Activated T-cell treated with anti-CD3 and anti-CD28 coated beads, Interleukin-2, amount 50 U/mL, for 4 hours (primary cell): ENCODE data around the gene CEP170. TPM values are rescaled to one million over a fixed set of nuclear protein-coding genes. Genes with fewer than 3 reads are reported as not detected.

Experiments
- ATAC-seq, 2 donors: fragments of 200-7000 bp; cut with Tn5 transposase; one replicate each; pipeline ENCODE4 v1.10.0; 2021
- DNase-seq: peaks from one replicate; pipeline ENCODE4 v3.0.0-alpha.2; 2020
- H3K27me3 Mint-ChIP-seq: one replicate; pipeline ENCODE4 v1.8.0; 2021; ENCODE audit warnings: low read depth, mixed read lengths
- H3K36me3 Mint-ChIP-seq: one replicate; pipeline ENCODE4 v1.8.0; 2022; ENCODE audit warnings: mixed read lengths; ENCODE audit not compliant: insufficient read depth
- H3K4me1 Mint-ChIP-seq: one replicate; pipeline ENCODE4 v1.8.0; 2021; ENCODE audit warnings: low read depth, mixed read lengths
- H3K4me3 Mint-ChIP-seq: one replicate; pipeline ENCODE4 v1.8.0; 2021; ENCODE audit warnings: mild to moderate bottlenecking, moderate library complexity, mixed read lengths
- H3K9me3 Mint-ChIP-seq: one replicate; pipeline ENCODE4 v1.8.0; 2021; ENCODE audit warnings: mixed read lengths
- total RNA-seq, 3 donors: library from RNA; stranded (reverse); gene quantifications; one replicate each; pipeline ENCODE4 v1.2.1, GENCODE V29; 2021

CEP170 gene
- total RNA-seq, 3 donors from 2014 or later: 48.7 to 56.9 (median 54.9) TPM

DNA sequence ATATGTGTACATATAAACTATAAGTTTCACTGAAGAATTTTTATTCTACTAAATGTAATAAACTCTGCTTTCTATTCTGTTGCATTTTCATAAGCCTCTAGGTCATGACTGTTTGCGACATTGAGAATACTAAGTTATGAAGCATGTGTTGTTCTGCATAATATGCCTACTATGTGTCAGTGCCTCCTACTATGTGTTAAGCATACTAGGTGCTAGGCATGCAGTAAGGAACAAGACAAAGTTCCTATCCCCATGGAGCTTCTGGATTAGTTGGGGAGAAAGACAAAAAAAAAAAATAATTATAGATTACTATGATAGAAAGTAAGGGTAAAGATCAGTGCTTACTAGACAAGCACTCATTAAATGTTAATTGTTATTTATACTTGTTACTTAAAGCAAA lies 2.1 kb upstream of the CEP170 start:
- DNase-seq (no peak), ATAC-seq (no peak)
- Mint-ChIP-seq H3K9me3 (no peaks in the 10 kb centered on the region), H3K36me3 (peaks cover 8% of the 10 kb centered on the region), H3K4me3 (peak overlapping the region; percentile 97), H3K27me3 (no peaks in the 10 kb centered on the region), H3K4me1 (peaks cover 31% of the 10 kb centered on the region)

GRCh38 chr1:243256590-243256989 lies 1.5 kb upstream of the CEP170 start:
- DNase-seq (no peak), ATAC-seq (no peak)
- no peaks in the 10 kb centered on the region for H3K9me3 Mint-ChIP-seq
- no peaks in the 10 kb centered on the region for H3K27me3 Mint-ChIP-seq
- H3K36me3 Mint-ChIP-seq: peaks cover 8% of the 10 kb centered on the region
- H3K4me3 Mint-ChIP-seq: peak overlapping the region; percentile 97
- peaks cover 36% of the 10 kb centered on the region for H3K4me1 Mint-ChIP-seq

GRCh38 chr1:243255791-243256512 lies 871 bp upstream of the CEP170 start, which contains the start of gene SDCCAG8:
SDCCAG8 (plus strand) TSS chr1:243256041; CDS start chr1:243256174, 133 bp downstream.
- Mint-ChIP-seq H3K27me3 (no peaks in the 10 kb centered on the region), H3K4me1 (peaks cover 38% of the 10 kb centered on the region), H3K4me3 (peak within 1 kb of the TSS; percentile 97), H3K36me3 (peaks cover 5% of the 10 kb centered on the region), H3K9me3 (no peaks in the 10 kb centered on the region)
- ATAC-seq (peak; percentile 78 to 80), DNase-seq (peak; percentile 87)

DNA sequence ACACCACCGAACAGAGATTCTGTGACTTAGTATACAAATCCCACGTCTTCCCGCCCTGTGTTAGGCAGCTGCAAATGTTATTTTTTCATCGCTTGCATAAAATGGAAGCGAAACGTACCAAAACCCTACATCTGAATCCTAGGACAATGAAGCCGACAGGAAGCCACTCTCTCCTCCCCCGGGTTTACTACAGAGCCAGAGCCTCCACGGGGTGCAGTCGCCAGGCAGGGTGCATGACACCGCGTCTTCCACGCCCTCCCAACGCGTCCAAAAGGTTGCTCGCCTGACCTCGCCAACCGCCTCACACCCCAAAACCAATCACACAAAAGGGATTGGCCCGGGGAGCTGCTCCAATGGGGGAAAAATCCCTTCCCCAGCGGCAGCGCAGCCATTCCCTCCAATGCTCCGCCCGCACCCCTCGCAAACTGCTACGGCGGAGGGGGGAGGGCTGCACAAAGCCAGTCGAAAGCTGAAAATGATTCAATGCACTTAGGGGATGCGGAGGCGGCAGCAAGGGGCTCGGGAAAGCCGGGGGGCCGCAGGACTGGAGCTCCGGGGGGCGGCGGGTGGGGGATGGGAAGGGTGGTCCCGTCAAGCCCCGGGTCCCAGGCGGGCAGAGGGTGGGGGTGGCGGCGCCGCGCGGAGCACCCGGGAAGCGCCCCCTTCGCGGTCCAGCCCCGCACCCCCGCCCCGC lies 701 bp downstream of the CEP170 start:
- ATAC-seq (peak; percentile 26 to 35), DNase-seq (peak; percentile 42)
- Mint-ChIP-seq H3K36me3 (no peaks in the 10 kb centered on the region), H3K27me3 (no peaks in the 10 kb centered on the region), H3K4me1 (peaks cover 41% of the 10 kb centered on the region), H3K9me3 (no peaks in the 10 kb centered on the region), H3K4me3 (peak overlapping the region; percentile 98)

DNA sequence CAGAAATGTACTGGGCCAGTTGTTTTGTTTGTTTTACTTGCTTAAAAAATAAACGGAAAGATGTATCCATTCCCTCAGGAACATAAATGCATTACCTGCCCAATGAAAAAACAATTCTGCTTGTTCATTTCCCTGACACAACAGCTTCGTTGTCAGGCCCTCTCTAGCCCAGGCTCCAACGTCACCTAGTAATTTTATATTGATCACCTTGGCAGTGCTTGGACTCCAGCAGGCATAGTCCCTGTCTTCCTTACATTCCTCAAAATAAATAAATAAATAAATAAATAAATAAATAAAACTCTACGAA lies 1.2 kb downstream of the CEP170 start:
- H3K27me3 Mint-ChIP-seq: no peaks in the 10 kb centered on the region
- no peaks in the 10 kb centered on the region for H3K36me3 Mint-ChIP-seq
- no peaks in the 10 kb centered on the region for H3K9me3 Mint-ChIP-seq
- peaks cover 41% of the 10 kb centered on the region for H3K4me1 Mint-ChIP-seq
- ATAC-seq: no peak
- peak overlapping the region; percentile 98 for H3K4me3 Mint-ChIP-seq
- no peak for DNase-seq

GRCh38 chr1:243253211-243253925 lies 1.7 kb downstream of the CEP170 start:
- no peaks in the 10 kb centered on the region for H3K27me3 Mint-ChIP-seq
- no peak for DNase-seq
- no peaks in the 10 kb centered on the region for H3K36me3 Mint-ChIP-seq
- no peak for ATAC-seq
- H3K9me3 Mint-ChIP-seq: no peaks in the 10 kb centered on the region
- H3K4me3 Mint-ChIP-seq: peak overlapping the region; percentile 98
- H3K4me1 Mint-ChIP-seq: peaks cover 44% of the 10 kb centered on the region

DNA sequence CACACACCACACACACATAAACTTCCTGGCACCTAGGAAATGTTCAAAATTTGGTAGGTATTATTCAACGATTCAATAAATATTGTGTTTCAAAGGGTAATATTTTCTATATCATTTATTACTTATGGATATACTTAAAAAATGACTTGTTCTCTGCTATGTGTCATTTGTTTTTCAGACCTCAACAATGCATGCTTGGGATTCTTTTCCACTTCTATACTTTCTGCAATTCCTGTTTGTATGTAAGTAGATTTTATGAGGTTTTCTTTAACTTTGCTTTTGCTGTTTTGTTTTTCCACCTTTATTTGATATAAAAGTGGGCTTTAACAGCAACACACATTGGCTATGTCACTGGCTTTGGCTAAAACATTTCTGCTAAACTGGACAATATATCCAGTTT lies 3.5 kb downstream of the CEP170 start:
- H3K36me3 Mint-ChIP-seq: no peaks in the 10 kb centered on the region
- ATAC-seq (no peak), DNase-seq (no peak)
- H3K27me3 Mint-ChIP-seq: no peaks in the 10 kb centered on the region
- H3K4me1 Mint-ChIP-seq: peaks cover 47% of the 10 kb centered on the region
- H3K9me3 Mint-ChIP-seq: no peaks in the 10 kb centered on the region
- no peak overlapping the region for H3K4me3 Mint-ChIP-seq

GRCh38 chr1:243250102-243250501 lies 5.0 kb downstream of the CEP170 start:
- no peaks in the 10 kb centered on the region for H3K9me3 Mint-ChIP-seq
- H3K27me3 Mint-ChIP-seq: no peaks in the 10 kb centered on the region
- H3K4me1 Mint-ChIP-seq: peaks cover 42% of the 10 kb centered on the region
- H3K36me3 Mint-ChIP-seq: no peaks in the 10 kb centered on the region
- no peak for DNase-seq
- no peak overlapping the region for H3K4me3 Mint-ChIP-seq
- ATAC-seq: no peak

- no peaks in the 10 kb centered on the region for H3K9me3 Mint-ChIP-seq
- ATAC-seq (no peak), DNase-seq (no peak)
- H3K27me3 Mint-ChIP-seq: no peaks in the 10 kb centered on the region
- H3K4me1 Mint-ChIP-seq: peaks cover 40% of the 10 kb centered on the region
- no peak overlapping the region for H3K4me3 Mint-ChIP-seq
- no peaks in the 10 kb centered on the region for H3K36me3 Mint-ChIP-seq
These were observed 5.9 kb downstream of the CEP170 start for GRCh38 chr1:243249214-243249613.

DNA sequence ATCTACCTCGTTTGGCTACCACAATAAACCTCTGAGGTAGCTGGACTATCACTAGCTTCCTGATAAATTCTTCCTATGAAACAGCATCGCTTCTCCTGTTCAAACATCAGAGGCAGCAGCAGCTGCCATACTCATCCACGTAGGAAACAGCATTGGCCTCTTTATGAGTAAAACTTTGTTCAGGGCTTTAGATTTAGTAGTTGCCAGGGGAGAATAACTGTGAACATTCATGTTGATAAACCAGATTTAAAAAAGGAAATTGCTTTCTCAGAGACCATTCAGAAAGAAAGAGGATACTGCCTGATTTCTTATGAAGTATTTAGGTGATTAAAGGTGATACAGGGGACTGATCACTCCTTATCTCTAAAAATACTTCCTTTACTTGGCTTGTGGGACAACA lies 7.2 kb downstream of the CEP170 start:
- Mint-ChIP-seq H3K27me3 (no peaks in the 10 kb centered on the region), H3K36me3 (no peaks in the 10 kb centered on the region), H3K4me3 (no peak overlapping the region), H3K9me3 (no peaks in the 10 kb centered on the region), H3K4me1 (peaks cover 30% of the 10 kb centered on the region)
- DNase-seq (no peak), ATAC-seq (no peak)

GRCh38 chr1:243246916-243247315 lies 8.2 kb downstream of the CEP170 start:
- no peak for DNase-seq
- Mint-ChIP-seq H3K27me3 (no peaks in the 10 kb centered on the region), H3K9me3 (no peaks in the 10 kb centered on the region), H3K4me3 (no peak overlapping the region), H3K36me3 (peaks cover under 1% of the 10 kb centered on the region), H3K4me1 (peaks cover 26% of the 10 kb centered on the region)
- ATAC-seq: no peak

DNA sequence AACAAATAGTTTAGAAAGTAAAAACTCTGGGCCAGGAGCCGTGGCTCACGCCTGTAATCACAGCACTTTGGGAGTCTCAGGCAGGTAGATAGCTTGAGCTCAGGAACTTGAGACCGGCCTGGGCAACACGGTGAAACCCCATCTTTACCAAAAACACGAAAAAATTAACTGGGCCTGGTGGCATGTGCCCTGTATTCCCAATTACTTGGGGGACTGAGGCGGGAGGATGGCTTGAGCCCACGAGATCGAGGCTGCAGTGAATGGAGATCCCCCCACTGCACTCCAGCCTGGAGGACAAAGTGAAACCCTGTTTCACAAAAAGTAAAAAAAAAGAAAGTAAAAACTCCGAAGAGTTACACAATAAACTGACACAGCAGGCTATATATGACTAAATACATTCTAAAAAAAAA lies 10.6 kb downstream of the CEP170 start:
- Mint-ChIP-seq H3K9me3 (no peaks in the 10 kb centered on the region), H3K4me1 (peaks cover 15% of the 10 kb centered on the region), H3K27me3 (no peaks in the 10 kb centered on the region), H3K36me3 (peaks cover 8% of the 10 kb centered on the region), H3K4me3 (no peak overlapping the region)
- DNase-seq (no peak), ATAC-seq (no peak)

GRCh38 chr1:243236604-243237252 lies 18.4 kb downstream of the CEP170 start:
- Mint-ChIP-seq H3K4me3 (no peak overlapping the region), H3K36me3 (peaks cover 30% of the 10 kb centered on the region), H3K4me1 (peaks cover 11% of the 10 kb centered on the region), H3K9me3 (peaks cover 18% of the 10 kb centered on the region), H3K27me3 (no peaks in the 10 kb centered on the region)
- DNase-seq (no peak), ATAC-seq (no peak)

DNA sequence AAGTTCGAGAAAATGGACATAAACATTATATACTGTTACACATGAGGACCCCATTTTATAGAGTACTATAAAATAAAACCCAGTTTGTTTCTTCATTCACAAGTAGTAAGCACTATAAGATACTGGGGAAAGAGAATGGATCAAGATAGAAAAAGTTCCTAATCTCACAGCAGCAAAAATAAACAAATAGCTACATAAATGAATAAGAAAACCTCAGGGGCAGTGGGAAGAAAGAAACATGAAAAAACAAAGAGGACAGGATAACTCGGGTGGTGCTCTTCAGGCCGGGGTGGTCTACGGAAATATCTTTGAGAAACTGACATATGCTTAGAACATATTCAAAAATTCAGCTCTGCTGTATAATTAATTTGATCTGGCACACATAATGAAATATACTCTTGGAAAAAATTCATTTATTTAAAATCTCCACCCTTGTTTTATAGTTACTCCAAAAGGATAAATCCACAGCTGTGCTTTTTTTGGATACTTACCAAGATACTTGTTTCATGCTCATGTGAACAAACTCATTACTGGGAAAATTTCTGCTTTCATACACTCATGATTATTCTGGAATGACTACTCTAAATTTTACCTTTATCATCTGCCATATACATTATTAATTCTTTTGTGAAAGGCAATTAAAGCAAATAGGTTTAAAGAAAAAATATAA lies 20.0 kb downstream of the CEP170 start:
- Mint-ChIP-seq H3K4me1 (peaks cover 14% of the 10 kb centered on the region), H3K36me3 (peaks cover 35% of the 10 kb centered on the region), H3K4me3 (no peak overlapping the region), H3K9me3 (peaks cover 28% of the 10 kb centered on the region), H3K27me3 (no peaks in the 10 kb centered on the region)
- ATAC-seq (no peak), DNase-seq (no peak)
